Panc1 (cell line): ENCODE results near the gene DLG5. TPM values are rescaled to one million over a fixed set of nuclear protein-coding genes. Genes with fewer than 3 reads are reported as not detected.

Source experiments
- ATAC-seq: fragments of 200-7000 bp; cut with Tn5 transposase; 2 replicates; pipeline ENCODE4 v1.9.1; 2020; ENCODE audit warnings: mild to moderate bottlenecking, moderate library complexity
- BruUV-seq: library from RNA; stranded (reverse); fragments of 400-500 nt; replicated peaks from 2 replicates; lab custom pipeline; 2021; lab: Mats Ljungman, UMichigan
- CTCF ChIA-PET: fragments of 300-600 bp; sonication (Branson Sonifier 250); formaldehyde crosslinking; loops from one replicate; lab custom pipeline; 2022; ENCODE audit warnings: antibody characterized with exemption; lab: Charles Lee
- POLR2A ChIA-PET: fragments of 300-600 bp; sonication (Branson Sonifier 250); formaldehyde crosslinking; loops from one replicate; lab custom pipeline; 2022; ENCODE audit warnings: antibody characterized with exemption; lab: Charles Lee
- DNase-seq: peaks from one replicate; pipeline ENCODE4 v3.0.0-alpha.2; 2010; ENCODE audit warnings: low read depth, low spot score
- H3K27ac ChIP-seq: 2 replicates; pipeline ENCODE4 v1.5.1; 2011; ENCODE audit warnings: mild to moderate bottlenecking, low read length, inconsistent platforms
- H3K27me3 ChIP-seq: fragments of 200-500 bp; sonication (Bioruptor generic); 2 replicates; pipeline ENCODE4 v1.6.0; 2014; ENCODE audit warnings: low read length, inconsistent platforms; ENCODE audit not compliant: control insufficient read depth, insufficient read depth
- H3K36me3 ChIP-seq: fragments of 200-500 bp; sonication (Bioruptor generic); 2 replicates; pipeline ENCODE4 v1.5.1; 2014; ENCODE audit warnings: inconsistent platforms, mild to moderate bottlenecking, low read length, moderate library complexity; ENCODE audit not compliant: control insufficient read depth, insufficient read depth
- H3K4me1 ChIP-seq: 2 replicates; pipeline ENCODE4 v1.5.1; 2011; ENCODE audit warnings: inconsistent platforms, mild to moderate bottlenecking, low read length, moderate library complexity; ENCODE audit not compliant: control insufficient read depth, insufficient read depth
- H3K4me3 ChIP-seq, 2 experiments: 2 replicates each; pipeline ENCODE4 v1.5.1; 2011 to 2012; ENCODE audit warnings: low read depth in 2 of 2, low read length in 2 of 2, mild to moderate bottlenecking in 2 of 2, inconsistent platforms in 1 of 2, moderate library complexity in 1 of 2
- H3K9me3 ChIP-seq: fragments of 200-500 bp; sonication (Bioruptor generic); 2 replicates; pipeline ENCODE4 v1.5.1; 2014; ENCODE audit warnings: low read depth, mild to moderate bottlenecking, inconsistent platforms, low read length, moderate library complexity; ENCODE audit not compliant: control insufficient read depth, insufficient read depth
- CTCF ChIP-seq: fragments of 450-650 bp; IDR thresholded peaks from 2 replicates; pipeline ENCODE4 v1.5.1; 2017; ENCODE audit warnings: mild to moderate bottlenecking
- POLR2AphosphoS5 ChIP-seq: IDR thresholded peaks from 2 replicates; pipeline ENCODE4 v1.6.1; 2012; ENCODE audit warnings: mild to moderate bottlenecking, low read depth, low read length, moderate library complexity
- SIN3A ChIP-seq: IDR thresholded peaks from 2 replicates; pipeline ENCODE4 v1.6.1; 2012; ENCODE audit warnings: low read depth, mild to moderate bottlenecking, low read length, moderate library complexity, borderline replicate concordance; ENCODE audit not compliant: insufficient read depth
- TCF7L2 ChIP-seq: IDR thresholded peaks from 2 replicates; pipeline ENCODE4 v1.6.1; 2011; ENCODE audit warnings: mild to moderate bottlenecking, low read depth, low read length, inconsistent platforms
- in situ Hi-C: cut with HindIII; loops from 2 replicates; pipeline ENCODE4 v1.10.0; 2016; ENCODE audit warnings: low sequenced_read_pairs, low pct_unique_long_range_greater_than_20kb
- intact Hi-C: fragments of 100-400 bp; cut with micrococcal nuclease; formaldehyde crosslinking; loops from one replicate; pipeline ENCODE4 v1.10.0; 2022; ENCODE audit not compliant: unreplicated experiment
- total RNA-seq: library from RNA; stranded (reverse); gene quantifications from one replicate; pipeline ENCODE4 v1.2.1, GENCODE V29; 2021; ENCODE audit not compliant: unreplicated experiment
- TF ChIP-seq, protein P1 (sequence below), 2 experiments: IDR thresholded peaks; 2 replicates each; pipeline ENCODE4 v1.6.1; 2011 to 2012; ENCODE audit warnings: low read depth in 2 of 2, control low read depth in 1 of 2, low read length in 1 of 2, mild to moderate bottlenecking in 1 of 2, moderate library complexity in 1 of 2; ENCODE audit not compliant: insufficient read depth in 1 of 2

The DLG5 gene
- total RNA-seq, 1 experiment from 2014 or later, result 85.6 TPM

DNA sequence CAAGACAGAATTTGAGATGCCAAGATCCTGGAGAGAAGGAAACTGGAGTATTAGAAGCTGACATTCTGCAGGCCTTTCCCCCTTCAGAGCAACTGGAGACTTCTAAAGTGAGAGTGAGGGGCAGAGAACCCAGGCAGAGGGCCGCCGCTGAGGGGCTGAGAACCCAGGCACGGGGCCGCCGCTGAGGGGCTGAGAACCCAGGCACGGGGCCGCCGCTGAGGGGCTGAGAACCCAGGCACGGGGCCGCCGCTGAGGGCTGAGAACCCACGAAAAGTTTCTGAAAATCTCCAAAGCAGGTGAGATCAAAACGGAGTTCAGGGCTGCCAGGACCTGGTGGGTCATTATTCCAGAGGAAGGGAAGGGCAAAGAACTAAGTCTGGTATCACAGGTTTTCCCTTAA, 126.2 kb downstream of the DLG5 start:
- Histone ChIP-seq H3K4me3 (no peak overlapping the region), H3K27me3 (no peaks in the 10 kb centered on the region), H3K9me3 (no peaks in the 10 kb centered on the region), H3K27ac (no peak overlapping the region), H3K4me1 (no peaks in the 10 kb centered on the region), H3K36me3 (peaks cover 10% of the 10 kb centered on the region; the same call in 1 of the 2 replicates)
- DNase-seq (no peak), ATAC-seq (no peak)
- intact Hi-C loops, result no loop called here
- CTCF ChIA-PET, result interaction anchor here (0.5 kb wide), 1 partner anchor 76 kb away, joined by 3 read pairs; no protein-coding TSS in a partner anchor
- in situ Hi-C loops, result no loop called here
- no TSS peak for BruUV-seq
- POLR2A ChIA-PET, result no interaction called here
- TF ChIP-seq, protein P1, sequence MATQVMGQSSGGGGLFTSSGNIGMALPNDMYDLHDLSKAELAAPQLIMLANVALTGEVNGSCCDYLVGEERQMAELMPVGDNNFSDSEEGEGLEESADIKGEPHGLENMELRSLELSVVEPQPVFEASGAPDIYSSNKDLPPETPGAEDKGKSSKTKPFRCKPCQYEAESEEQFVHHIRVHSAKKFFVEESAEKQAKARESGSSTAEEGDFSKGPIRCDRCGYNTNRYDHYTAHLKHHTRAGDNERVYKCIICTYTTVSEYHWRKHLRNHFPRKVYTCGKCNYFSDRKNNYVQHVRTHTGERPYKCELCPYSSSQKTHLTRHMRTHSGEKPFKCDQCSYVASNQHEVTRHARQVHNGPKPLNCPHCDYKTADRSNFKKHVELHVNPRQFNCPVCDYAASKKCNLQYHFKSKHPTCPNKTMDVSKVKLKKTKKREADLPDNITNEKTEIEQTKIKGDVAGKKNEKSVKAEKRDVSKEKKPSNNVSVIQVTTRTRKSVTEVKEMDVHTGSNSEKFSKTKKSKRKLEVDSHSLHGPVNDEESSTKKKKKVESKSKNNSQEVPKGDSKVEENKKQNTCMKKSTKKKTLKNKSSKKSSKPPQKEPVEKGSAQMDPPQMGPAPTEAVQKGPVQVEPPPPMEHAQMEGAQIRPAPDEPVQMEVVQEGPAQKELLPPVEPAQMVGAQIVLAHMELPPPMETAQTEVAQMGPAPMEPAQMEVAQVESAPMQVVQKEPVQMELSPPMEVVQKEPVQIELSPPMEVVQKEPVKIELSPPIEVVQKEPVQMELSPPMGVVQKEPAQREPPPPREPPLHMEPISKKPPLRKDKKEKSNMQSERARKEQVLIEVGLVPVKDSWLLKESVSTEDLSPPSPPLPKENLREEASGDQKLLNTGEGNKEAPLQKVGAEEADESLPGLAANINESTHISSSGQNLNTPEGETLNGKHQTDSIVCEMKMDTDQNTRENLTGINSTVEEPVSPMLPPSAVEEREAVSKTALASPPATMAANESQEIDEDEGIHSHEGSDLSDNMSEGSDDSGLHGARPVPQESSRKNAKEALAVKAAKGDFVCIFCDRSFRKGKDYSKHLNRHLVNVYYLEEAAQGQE (IDR thresholded peaks at IDR 0.05; ENCODE audit: insufficient read depth in 1 of 2, low read depth in 2 of 2, low read length in 1 of 2), result no peak
- no peak for TF ChIP-seq TCF7L2
- no peak for TF ChIP-seq SIN3A
- no peak for TF ChIP-seq CTCF
- TF ChIP-seq POLR2AphosphoS5, result no peak

DNA sequence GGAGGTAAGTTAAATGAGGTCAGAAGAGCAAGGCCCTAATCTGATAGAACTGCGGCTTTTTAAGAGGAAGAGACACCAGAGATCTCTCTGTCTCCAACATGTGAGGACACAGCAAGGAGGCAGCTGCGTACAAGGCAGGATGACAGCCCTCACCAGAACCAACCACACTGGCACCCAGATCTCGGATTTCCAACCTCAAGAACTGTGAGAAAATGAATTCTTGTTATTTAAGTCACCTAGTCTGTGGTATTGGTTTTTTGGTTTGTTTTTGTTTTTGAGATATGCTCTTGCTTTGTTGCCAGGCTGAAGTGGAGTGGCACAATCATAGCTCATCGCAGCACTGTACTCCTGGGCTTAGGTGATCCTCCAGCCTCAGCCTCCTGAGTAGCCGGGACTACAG, 127.2 kb downstream of the DLG5 start:
- no peak overlapping the region for H3K27ac ChIP-seq
- H3K4me1 ChIP-seq, result no peaks in the 10 kb centered on the region
- BruUV-seq, result no TSS peak
- H3K36me3 ChIP-seq, result peaks cover 10% of the 10 kb centered on the region; the same call in 1 of the 2 replicates
- TF ChIP-seq CTCF (no peak), POLR2AphosphoS5 (no peak), SIN3A (no peak), TCF7L2 (no peak)
- TF ChIP-seq, protein P1 (IDR thresholded peaks at IDR 0.05; ENCODE audit: insufficient read depth in 1 of 2, low read depth in 2 of 2, low read length in 1 of 2), result no peak
- H3K9me3 ChIP-seq, result no peaks in the 10 kb centered on the region
- intact Hi-C loops (no loop called here), in situ Hi-C loops (no loop called here)
- no peak overlapping the region for H3K4me3 ChIP-seq
- DNase-seq (no peak), ATAC-seq (no peak)
- POLR2A ChIA-PET, result interaction anchor here (0.6 kb wide), 1 partner anchor 22 kb away, joined by 3 read pairs; no protein-coding TSS in a partner anchor
- CTCF ChIA-PET, result no interaction called here
- no peaks in the 10 kb centered on the region for H3K27me3 ChIP-seq
